HCT116 (cell line): ENCODE measurements around the gene DMWD. TPM values are rescaled to one million over a fixed set of nuclear protein-coding genes. Genes with fewer than 3 reads are reported as not detected.

Experiments
- ATAC-seq: fragments of 200-7000 bp; cut with Tn5 transposase; 2 replicates; pipeline ENCODE4 v1.9.1; 2020; ENCODE audit warnings: mild to moderate bottlenecking, moderate library complexity
- BruUV-seq: library from RNA; stranded (reverse); fragments of 400-500 nt; replicated peaks from 2 replicates; lab custom pipeline; 2021; lab: Mats Ljungman, UMichigan
- CTCF ChIA-PET: fragments of 300-600 bp; sonication (Branson Sonifier 250); formaldehyde crosslinking; loops from one replicate; lab custom pipeline; 2021; ENCODE audit warnings: antibody characterized with exemption; lab: Charles Lee
- POLR2A ChIA-PET: fragments of 300-600, 350-600 bp; sonication (Branson Sonifier 250); formaldehyde crosslinking; loops from one replicate; lab custom pipeline; 2021; ENCODE audit warnings: antibody characterized with exemption; lab: Charles Lee
- RAD21 ChIA-PET, 2 experiments: fragments of 300-600 bp; sonication (Branson Sonifier 250); formaldehyde crosslinking; loops; one replicate each; lab custom pipeline; 2023; ENCODE audit warnings: low total read pairs in 2 of 2; ENCODE audit not compliant: uncharacterized antibody in 2 of 2, unreplicated experiment in 2 of 2, low non-redundant PET in 1 of 2; lab: Charles Lee
- DNase-seq: peaks from one replicate; pipeline ENCODE4 v3.0.0-alpha.2; 2010; ENCODE audit warnings: low read depth, low spot score
- H2AFZ ChIP-seq: fragments of 200-600 bp; shearing (Covaris generic), sonication (generic); 2 replicates; pipeline ENCODE4 v1.6.1; 2017; ENCODE audit warnings: low read depth, mixed run types, mixed read lengths, antibody characterized with exemption, low read length; ENCODE audit not compliant: poor library complexity, severe bottlenecking
- H3K27ac ChIP-seq: 2 replicates; pipeline ENCODE4 v1.5.1; 2012; ENCODE audit warnings: low read depth, low read length
- H3K27me3 ChIP-seq: fragments of 200-600 bp; sonication (generic); 2 replicates; pipeline ENCODE4 v1.6.1; 2016; ENCODE audit warnings: mixed run types, low read length, mixed read lengths; ENCODE audit not compliant: insufficient read depth
- H3K36me3 ChIP-seq, 2 experiments: fragments of 200-500 bp in 1 of 2; fragments of 200-600 bp in 1 of 2; sonication (Bioruptor generic) in 1 of 2; sonication (generic) in 1 of 2; 2 replicates each; pipeline versions ENCODE4 v1.5.1 to v1.6.1; 2014 to 2016; ENCODE audit warnings: low read length in 2 of 2, inconsistent platforms in 1 of 2, mixed read lengths in 1 of 2, mixed run types in 1 of 2; ENCODE audit not compliant: insufficient read depth in 2 of 2, control insufficient read depth in 1 of 2
- H3K4me1 ChIP-seq, 2 experiments: fragments of 200-600 bp in 1 of 2; sonication (generic) in 1 of 2; 2 replicates each; pipeline versions ENCODE4 v1.5.1 to v1.6.1; 2012 to 2017; ENCODE audit warnings: low read length in 2 of 2, inconsistent platforms in 1 of 2, mild to moderate bottlenecking in 1 of 2, mixed read lengths in 1 of 2, mixed run types in 1 of 2, moderate library complexity in 1 of 2; ENCODE audit not compliant: insufficient read depth in 2 of 2, control insufficient read depth in 1 of 2
- H3K4me2 ChIP-seq: fragments of 200-600 bp; sonication (generic); 2 replicates; pipeline ENCODE4 v1.6.1; 2017; ENCODE audit warnings: mixed run types, low read length, mixed read lengths
- H3K4me3 ChIP-seq, 2 experiments: fragments of 200-600 bp in 1 of 2; sonication (generic) in 1 of 2; replicated peaks in 1 of 2; 2 replicates each; pipeline ENCODE4 v1.5.1; 2011 to 2016; ENCODE audit warnings: low read length in 2 of 2, control low read depth in 1 of 2, low read depth in 1 of 2, mild to moderate bottlenecking in 1 of 2, mixed read lengths in 1 of 2, mixed run types in 1 of 2
- H3K79me2 ChIP-seq: fragments of 200-600 bp; sonication (generic); 2 replicates; pipeline ENCODE4 v1.6.1; 2017; ENCODE audit warnings: mild to moderate bottlenecking, mixed run types, low read length, moderate library complexity, mixed read lengths; ENCODE audit not compliant: insufficient read depth
- H3K9ac ChIP-seq: fragments of 200-600 bp; sonication (generic); 2 replicates; pipeline ENCODE4 v1.6.1; 2016; ENCODE audit warnings: low read length, mixed read lengths
- H3K9me2 ChIP-seq: fragments of 200-600 bp; sonication (generic), shearing (Covaris generic); 2 replicates; pipeline ENCODE4 v1.6.1; 2017; ENCODE audit warnings: mixed run types, mild to moderate bottlenecking, moderate library complexity; ENCODE audit not compliant: insufficient read depth
- H3K9me3 ChIP-seq, 2 experiments: fragments of 200-500 bp in 1 of 2; fragments of 200-600 bp in 1 of 2; sonication (Bioruptor generic) in 1 of 2; sonication (generic) in 1 of 2; 2 replicates each; pipeline ENCODE4 v1.6.1; 2014 to 2017; ENCODE audit warnings: low read length in 2 of 2, mixed read lengths in 2 of 2, inconsistent platforms in 1 of 2, low read depth in 1 of 2, mild to moderate bottlenecking in 1 of 2, mixed run types in 1 of 2, moderate library complexity in 1 of 2; ENCODE audit not compliant: control insufficient read depth in 1 of 2, insufficient read depth in 1 of 2
- H4K20me1 ChIP-seq: fragments of 200-600 bp; sonication (generic), shearing (Covaris generic); 2 replicates; pipeline ENCODE4 v1.6.1; 2017; ENCODE audit warnings: mixed run types, mild to moderate bottlenecking, moderate library complexity; ENCODE audit not compliant: insufficient read depth
- ATF3 ChIP-seq: IDR thresholded peaks from 2 replicates; pipeline ENCODE4 v1.6.1; 2012
- CBX3 ChIP-seq: IDR thresholded peaks from 2 replicates; pipeline ENCODE4 v1.6.1; 2012; ENCODE audit warnings: low read depth
- CEBPB ChIP-seq: IDR thresholded peaks from 2 replicates; pipeline ENCODE4 v1.6.1; 2012; ENCODE audit warnings: low read depth
- CTCF ChIP-seq, 3 experiments: fragments of 200-600 bp in 1 of 3; sonication (generic) in 1 of 3; IDR thresholded peaks in 2 of 3; conservative IDR thresholded peaks in 1 of 3; 2 replicates each; pipeline ENCODE4 v1.5.1; 2012 to 2017; ENCODE audit warnings: low read depth in 2 of 3, low read length in 2 of 3, antibody characterized with exemption in 1 of 3, borderline replicate concordance in 1 of 3, control low read depth in 1 of 3, mild to moderate bottlenecking in 1 of 3, mixed read lengths in 1 of 3, mixed run types in 1 of 3, moderate library complexity in 1 of 3; ENCODE audit not compliant: insufficient read depth in 1 of 3
- EGR1 ChIP-seq: IDR thresholded peaks from 2 replicates; pipeline ENCODE4 v1.6.1; 2012; ENCODE audit warnings: low read depth
- EZH2 ChIP-seq: fragments of 200-600 bp; sonication (generic); IDR thresholded peaks from 2 replicates; pipeline ENCODE4 v1.6.1; 2017; ENCODE audit warnings: antibody characterized with exemption, mixed run types
- EZH2phosphoT487 ChIP-seq: fragments of 200-600 bp; IDR thresholded peaks from 2 replicates; pipeline ENCODE4 v1.6.1; 2018; ENCODE audit warnings: antibody characterized with exemption, borderline replicate concordance
- FOSL1 ChIP-seq: IDR thresholded peaks from 2 replicates; pipeline ENCODE4 v1.6.1; 2012; ENCODE audit warnings: low read depth
- JUND ChIP-seq: IDR thresholded peaks from 2 replicates; pipeline ENCODE4 v1.6.1; 2012
- MAX ChIP-seq: IDR thresholded peaks from 2 replicates; pipeline ENCODE4 v1.6.1; 2012
- POLR2A ChIP-seq: IDR thresholded peaks from 2 replicates; pipeline ENCODE4 v1.7.0; 2011; ENCODE audit warnings: borderline replicate concordance; ENCODE audit not compliant: insufficient read depth, insufficient read length; ENCODE audit errors: extremely low read depth
- POLR2AphosphoS5 ChIP-seq: IDR thresholded peaks from 2 replicates; pipeline ENCODE4 v1.6.1; 2011; ENCODE audit warnings: mild to moderate bottlenecking, low read depth, low read length, moderate library complexity
- RAD21 ChIP-seq: IDR thresholded peaks from 2 replicates; pipeline ENCODE4 v1.6.1; 2012; ENCODE audit warnings: low read depth, mild to moderate bottlenecking
- SIN3A ChIP-seq: IDR thresholded peaks from 2 replicates; pipeline ENCODE4 v1.6.1; 2012; ENCODE audit warnings: low read depth
- SP1 ChIP-seq: IDR thresholded peaks from 2 replicates; pipeline ENCODE4 v1.6.1; 2012; ENCODE audit warnings: low read depth
- SRF ChIP-seq: IDR thresholded peaks from 2 replicates; pipeline ENCODE4 v1.6.1; 2012; ENCODE audit warnings: low read depth
- TCF7L2 ChIP-seq: IDR thresholded peaks from 2 replicates; pipeline ENCODE4 v1.7.0; 2011; ENCODE audit warnings: borderline replicate concordance, inconsistent platforms; ENCODE audit not compliant: insufficient read depth, insufficient read length; ENCODE audit errors: extremely low read depth
- ZFX ChIP-seq: fragments of 450-650 bp; IDR thresholded peaks from 2 replicates; pipeline ENCODE4 v1.6.1; 2017
- ZNF274 ChIP-seq: fragments of 200-500 bp; sonication (Bioruptor generic); IDR thresholded peaks from 2 replicates; pipeline ENCODE4 v1.6.1; 2014; ENCODE audit warnings: mild to moderate bottlenecking, low read depth, low read length, inconsistent platforms
- intact Hi-C: fragments of 100-400 bp; cut with micrococcal nuclease; formaldehyde crosslinking; loops from 2 replicates; pipeline ENCODE4 v1.10.0; 2022
- total RNA-seq: library from RNA; stranded (reverse); gene quantifications from one replicate; pipeline ENCODE4 v1.2.1, GENCODE V29; 2021; ENCODE audit not compliant: unreplicated experiment
- TF ChIP-seq, protein P1 (sequence below): IDR thresholded peaks from 2 replicates; pipeline ENCODE4 v1.6.1; 2011; ENCODE audit warnings: mild to moderate bottlenecking, low read length, moderate library complexity; ENCODE audit not compliant: insufficient replicate concordance; ENCODE audit errors: extremely low read depth

Gene DMWD
- total RNA-seq, 1 experiment from 2014 or later: 56.8 TPM

DNA sequence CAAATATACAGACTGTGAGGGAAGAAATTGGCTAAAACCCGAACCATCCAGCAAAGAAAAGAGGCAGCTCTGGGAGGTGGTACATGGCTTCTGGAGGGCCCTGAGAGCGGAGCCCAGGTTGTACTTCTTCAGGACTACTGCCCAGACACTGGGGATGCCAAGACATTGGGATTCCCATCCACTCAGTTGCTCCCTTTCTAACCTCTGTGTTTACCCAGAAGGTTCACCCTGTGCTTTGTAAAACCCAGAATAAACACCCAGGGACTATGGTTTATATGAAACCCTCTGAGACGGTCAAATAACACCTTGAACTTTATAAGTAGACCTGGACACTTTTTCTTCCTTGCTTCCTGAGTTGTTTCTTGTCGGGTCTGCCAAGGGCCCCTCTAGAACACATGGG is 49.7 kb downstream of the DMWD start:
- H4K20me1 ChIP-seq: no peaks in the 10 kb centered on the region
- no peak overlapping the region for H3K27ac ChIP-seq
- DNase-seq: no peak
- no peak overlapping the region for H2AFZ ChIP-seq
- no peaks in the 10 kb centered on the region for H3K9me3 ChIP-seq
- ATAC-seq: no peak
- ChIA-PET RAD21 (no interaction called here), CTCF (no interaction called here), POLR2A (interaction anchor here (1.2 kb wide), 1 partner anchor 18 kb away, joined by 3 read pairs; no protein-coding TSS in a partner anchor)
- peaks cover 0 to 10% of the 10 kb centered on the region in 2 experiments; a peak in 1 of 4 replicates for H3K4me1 ChIP-seq
- intact Hi-C loops: no loop called here
- BruUV-seq: no TSS peak
- no peaks in the 10 kb centered on the region for H3K79me2 ChIP-seq
- no peaks in the 10 kb centered on the region for H3K9me2 ChIP-seq
- TF ChIP-seq EZH2 (no peak), RAD21 (no peak), EZH2phosphoT487 (no peak), POLR2A (no peak), CBX3 (no peak), CEBPB (no peak), POLR2AphosphoS5 (no peak), TCF7L2 (no peak), SP1 (no peak), ATF3 (no peak), CTCF (IDR thresholded peaks at IDR 0.05 in 2 of 3, conservative IDR thresholded peaks at IDR 0.05 in 1 of 3; ENCODE audit: borderline replicate concordance in 1 of 3, insufficient read depth in 1 of 3, low read depth in 2 of 3, low read length in 2 of 3) (no peak), MAX (no peak), SIN3A (no peak), ZFX (no peak), SRF (no peak), ZNF274 (no peak), EGR1 (no peak), JUND (no peak), FOSL1 (no peak)
- TF ChIP-seq, protein P1, sequence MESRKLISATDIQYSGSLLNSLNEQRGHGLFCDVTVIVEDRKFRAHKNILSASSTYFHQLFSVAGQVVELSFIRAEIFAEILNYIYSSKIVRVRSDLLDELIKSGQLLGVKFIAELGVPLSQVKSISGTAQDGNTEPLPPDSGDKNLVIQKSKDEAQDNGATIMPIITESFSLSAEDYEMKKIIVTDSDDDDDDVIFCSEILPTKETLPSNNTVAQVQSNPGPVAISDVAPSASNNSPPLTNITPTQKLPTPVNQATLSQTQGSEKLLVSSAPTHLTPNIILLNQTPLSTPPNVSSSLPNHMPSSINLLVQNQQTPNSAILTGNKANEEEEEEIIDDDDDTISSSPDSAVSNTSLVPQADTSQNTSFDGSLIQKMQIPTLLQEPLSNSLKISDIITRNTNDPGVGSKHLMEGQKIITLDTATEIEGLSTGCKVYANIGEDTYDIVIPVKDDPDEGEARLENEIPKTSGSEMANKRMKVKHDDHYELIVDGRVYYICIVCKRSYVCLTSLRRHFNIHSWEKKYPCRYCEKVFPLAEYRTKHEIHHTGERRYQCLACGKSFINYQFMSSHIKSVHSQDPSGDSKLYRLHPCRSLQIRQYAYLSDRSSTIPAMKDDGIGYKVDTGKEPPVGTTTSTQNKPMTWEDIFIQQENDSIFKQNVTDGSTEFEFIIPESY: no peak
- no peaks in the 10 kb centered on the region for H3K36me3 ChIP-seq
- no peak overlapping the region for H3K4me3 ChIP-seq
- H3K4me2 ChIP-seq: no peak overlapping the region
- no peak overlapping the region for H3K9ac ChIP-seq
- no peaks in the 10 kb centered on the region for H3K27me3 ChIP-seq
